Large intestine (tissue), 3 donors: Measurements from ENCODE around the gene TBL1XR1. TPM values are rescaled to one million over a fixed set of nuclear protein-coding genes. Genes with fewer than 3 reads are reported as not detected.

Source experiments
- DNase-seq, 2 donors: peaks; one replicate each; pipeline versions ENCODE4 v3.0.0 to v3.0.0-alpha.2; 2013
- H3K27ac ChIP-seq: one replicate; pipeline ENCODE4 v1.5.1; 2013; ENCODE audit warnings: low read length
- H3K27me3 ChIP-seq: 2 replicates; pipeline ENCODE4 v1.6.1; 2013; ENCODE audit warnings: low read length; ENCODE audit not compliant: control insufficient read depth, insufficient read depth
- H3K36me3 ChIP-seq: 2 replicates; pipeline ENCODE4 v1.6.1; 2013; ENCODE audit warnings: low read length; ENCODE audit not compliant: control insufficient read depth, insufficient read depth
- H3K4me1 ChIP-seq: one replicate; pipeline ENCODE4 v1.6.1; 2013; ENCODE audit warnings: low read length; ENCODE audit not compliant: control insufficient read depth, insufficient read depth
- H3K4me3 ChIP-seq: one replicate; pipeline ENCODE4 v1.5.1; 2013; ENCODE audit warnings: low read length
- H3K9me3 ChIP-seq: one replicate; pipeline ENCODE4 v1.6.1; 2013; ENCODE audit warnings: mild to moderate bottlenecking, low read depth, low read length, moderate library complexity; ENCODE audit not compliant: control insufficient read depth
- WGBS: methylation state at CpG from one replicate; pipeline ENCODE4 v1.1.5; 2013; ENCODE audit warnings: low lambda C conversion rate; ENCODE audit not compliant: insufficient coverage; 5-methylcytosine and 5-hydroxymethylcytosine counted together
- polyA plus RNA-seq: library from polyadenylated mRNA; unstranded; fragments of 120-200 nt; gene quantifications from one replicate; pipeline ENCODE4 v1.2.1, GENCODE V29; 2013

The TBL1XR1 gene
- polyA plus RNA-seq, 1 donor, result 75.7 TPM

DNA sequence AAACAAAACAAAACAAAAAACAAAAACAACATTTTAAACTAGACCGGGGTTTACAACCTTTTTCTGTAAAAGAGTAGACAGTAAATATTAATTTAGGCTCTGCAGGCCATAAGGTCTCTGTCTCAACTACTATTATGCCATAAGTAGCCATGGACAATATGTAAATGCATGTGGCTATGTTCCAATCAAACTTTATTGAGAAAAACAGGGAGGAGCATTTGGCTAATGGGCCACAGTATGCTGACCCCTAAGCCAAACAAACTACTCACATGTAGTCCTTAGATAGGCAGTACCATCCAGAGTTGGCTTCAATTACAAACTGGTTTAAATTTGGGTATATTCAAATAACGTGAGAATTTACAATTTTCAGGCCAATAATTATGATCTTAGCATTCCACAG lies 144.2 kb downstream of the TBL1XR1 start:
- no peak for DNase-seq
- Histone ChIP-seq H3K27me3 (no peaks in the 10 kb centered on the region), H3K4me1 (peaks cover 4% of the 10 kb centered on the region), H3K36me3 (peaks cover 17% of the 10 kb centered on the region), H3K27ac (no peak overlapping the region), H3K9me3 (no peaks in the 10 kb centered on the region), H3K4me3 (no peak overlapping the region)
- 92% methylated on average over 2 of the region's 2 CpGs for WGBS

GRCh38 chr3:177051411-177051810 lies 145.9 kb downstream of the TBL1XR1 start:
- 53% methylated on average over 2 of the region's 4 CpGs for WGBS

DNA sequence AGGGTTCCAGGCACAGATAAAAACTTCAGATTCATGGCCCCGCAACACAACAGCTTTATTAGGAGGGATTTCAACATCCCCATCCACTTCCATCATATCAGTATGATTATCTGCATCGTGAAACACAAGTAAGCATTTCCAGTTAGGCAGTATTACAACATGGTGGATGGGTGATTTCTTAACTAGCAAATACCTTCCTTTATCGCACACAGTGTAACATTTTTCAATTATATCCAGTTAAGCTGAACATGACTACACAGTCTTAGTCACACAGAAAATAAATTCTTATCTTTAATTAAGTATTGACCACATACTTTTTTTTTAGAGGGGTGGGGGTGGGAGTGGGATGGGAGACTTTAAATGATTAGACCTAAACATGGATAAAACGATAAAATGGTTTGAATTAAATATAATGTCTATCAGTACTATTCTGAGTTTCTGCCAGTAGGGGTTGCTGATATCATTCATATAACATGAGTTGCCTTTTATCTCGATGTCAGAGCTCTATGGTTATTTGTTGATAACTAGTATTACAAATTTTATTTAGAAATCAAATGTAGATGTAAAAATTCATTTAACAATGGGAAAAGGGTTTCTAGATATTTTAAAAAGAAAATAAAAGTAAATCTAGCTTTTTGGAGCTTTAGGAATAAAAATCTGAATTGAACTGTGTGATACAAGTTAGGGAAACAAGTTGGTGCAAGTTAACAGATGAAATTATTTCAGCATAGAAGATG lies 146.6 kb downstream of the TBL1XR1 start:
- Histone ChIP-seq H3K4me3 (no peak overlapping the region), H3K27ac (peak overlapping the region; percentile 4), H3K4me1 (no peaks in the 10 kb centered on the region), H3K27me3 (no peaks in the 10 kb centered on the region), H3K9me3 (no peaks in the 10 kb centered on the region), H3K36me3 (peaks cover 30% of the 10 kb centered on the region)
- WGBS, result 52% methylated on average over 3 of the region's 5 CpGs
- peak in 1 of 2 donors; percentile 29 for DNase-seq

More at GRCh38 chr3:177051411-177051810, 145.9 kb downstream of the TBL1XR1 start:
- Histone ChIP-seq H3K27me3 (no peaks in the 10 kb centered on the region), H3K4me3 (no peak overlapping the region), H3K9me3 (no peaks in the 10 kb centered on the region), H3K4me1 (no peaks in the 10 kb centered on the region), H3K36me3 (peaks cover 28% of the 10 kb centered on the region), H3K27ac (no peak overlapping the region)
- peak in 1 of 2 donors; percentile 22 for DNase-seq

DNA sequence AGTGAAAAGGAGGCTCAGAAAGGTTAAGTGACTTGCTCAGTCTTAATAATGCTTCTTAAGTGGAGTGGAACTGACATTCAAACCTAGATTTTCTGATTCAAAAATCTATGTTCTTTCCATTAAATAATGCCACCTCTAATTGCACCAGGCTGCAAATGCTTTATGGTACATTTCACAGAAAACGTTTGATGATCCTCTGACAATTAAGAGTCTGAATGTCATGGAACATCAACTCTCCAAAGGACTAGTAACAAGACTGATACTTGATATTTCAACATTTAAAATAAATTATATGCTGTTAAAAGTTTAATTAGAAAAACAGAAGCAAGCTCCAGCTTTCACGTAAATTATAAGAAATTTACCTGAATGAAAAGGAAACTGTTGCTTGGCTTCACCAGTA lies 151.5 kb downstream of the TBL1XR1 start:
- WGBS, result 100% methylated on average over 1 of the region's 2 CpGs

GRCh38 chr3:177045222-177045621 lies 152.1 kb downstream of the TBL1XR1 start:
- no peak overlapping the region for H3K27ac ChIP-seq
- H3K4me1 ChIP-seq, result no peaks in the 10 kb centered on the region
- 83% methylated on average over 1 of the region's 7 CpGs for WGBS
- H3K36me3 ChIP-seq, result peaks cover 45% of the 10 kb centered on the region
- no peak overlapping the region for H3K4me3 ChIP-seq
- no peak for DNase-seq
- no peaks in the 10 kb centered on the region for H3K27me3 ChIP-seq
- no peaks in the 10 kb centered on the region for H3K9me3 ChIP-seq

More for the DNA sequence above, 151.5 kb downstream of the TBL1XR1 start:
- H3K4me1 ChIP-seq, result no peaks in the 10 kb centered on the region
- H3K36me3 ChIP-seq, result peaks cover 45% of the 10 kb centered on the region
- no peaks in the 10 kb centered on the region for H3K27me3 ChIP-seq
- no peaks in the 10 kb centered on the region for H3K9me3 ChIP-seq
- H3K4me3 ChIP-seq, result no peak overlapping the region
- DNase-seq, result no peak
- no peak overlapping the region for H3K27ac ChIP-seq

- H3K36me3 ChIP-seq, result peaks cover 36% of the 10 kb centered on the region
Observed at GRCh38 chr3:177041730-177042551, 155.3 kb downstream of the TBL1XR1 start.

GRCh38 chr3:177041021-177041729 lies 156.1 kb downstream of the TBL1XR1 start:
- WGBS, result no CpG with 5 or more reads among the region's 2 CpGs
- H3K4me3 ChIP-seq, result no peak overlapping the region
- no peak for DNase-seq
- no peak overlapping the region for H3K27ac ChIP-seq
- H3K36me3 ChIP-seq, result peaks cover 36% of the 10 kb centered on the region
- H3K4me1 ChIP-seq, result no peaks in the 10 kb centered on the region
- H3K27me3 ChIP-seq, result no peaks in the 10 kb centered on the region
- no peaks in the 10 kb centered on the region for H3K9me3 ChIP-seq

More at GRCh38 chr3:177041730-177042551, 155.3 kb downstream of the TBL1XR1 start:
- no peaks in the 10 kb centered on the region for H3K4me1 ChIP-seq
- H3K9me3 ChIP-seq, result no peaks in the 10 kb centered on the region
- WGBS, result 94% methylated on average over 3 of the region's 8 CpGs
- no peak for DNase-seq
- no peak overlapping the region for H3K4me3 ChIP-seq
- H3K27me3 ChIP-seq, result no peaks in the 10 kb centered on the region
- no peak overlapping the region for H3K27ac ChIP-seq

- H3K4me3 ChIP-seq, result no peak overlapping the region
- H3K36me3 ChIP-seq, result peaks cover 39% of the 10 kb centered on the region
- no CpG with 5 or more reads among the region's 4 CpGs for WGBS
Observed at GRCh38 chr3:177039490-177040274, 157.6 kb downstream of the TBL1XR1 start.

GRCh38 chr3:177037241-177037640 lies 160.0 kb downstream of the TBL1XR1 start:
- Histone ChIP-seq H3K9me3 (no peaks in the 10 kb centered on the region), H3K4me1 (no peaks in the 10 kb centered on the region), H3K27me3 (no peaks in the 10 kb centered on the region), H3K27ac (no peak overlapping the region), H3K4me3 (no peak overlapping the region), H3K36me3 (peaks cover 42% of the 10 kb centered on the region)
- no CpG with 5 or more reads among the region's 4 CpGs for WGBS
- DNase-seq, result no peak

More at GRCh38 chr3:177039490-177040274, 157.6 kb downstream of the TBL1XR1 start:
- Histone ChIP-seq H3K4me1 (no peaks in the 10 kb centered on the region), H3K27me3 (no peaks in the 10 kb centered on the region), H3K9me3 (no peaks in the 10 kb centered on the region), H3K27ac (no peak overlapping the region)
- no peak for DNase-seq
